Upper lobe of right lung (tissue), 1 donor: ENCODE results near the gene MEGF11. TPM values are rescaled to one million over a fixed set of nuclear protein-coding genes. Genes with fewer than 3 reads are reported as not detected.

ENCODE experiments used
- ATAC-seq: fragments of 200-7000 bp; cut with Tn5 transposase; one replicate; pipeline ENCODE4 v1.9.1; 2020; ENCODE audit warnings: mild to moderate bottlenecking, moderate library complexity
- DNase-seq: peaks from one replicate; pipeline ENCODE4 v3.0.0-alpha.2; 2020
- H3K27ac ChIP-seq: fragments of 200-600 bp; one replicate; pipeline ENCODE4 v1.8.0; 2022
- H3K27me3 ChIP-seq: fragments of 200-600 bp; one replicate; pipeline ENCODE4 v1.8.0; 2022; ENCODE audit warnings: mild to moderate bottlenecking
- H3K36me3 ChIP-seq: fragments of 200-600 bp; one replicate; pipeline ENCODE4 v1.8.0; 2022
- H3K4me1 ChIP-seq: fragments of 200-600 bp; one replicate; pipeline ENCODE4 v1.8.0; 2022
- H3K4me3 ChIP-seq: fragments of 200-600 bp; one replicate; pipeline ENCODE4 v1.8.0; 2022; ENCODE audit warnings: mild to moderate bottlenecking
- H3K9me3 ChIP-seq: fragments of 200-600 bp; one replicate; pipeline ENCODE4 v1.8.0; 2022
- intact Hi-C: fragments of 100-400 bp; cut with DNase I; formaldehyde crosslinking; loops from one replicate; pipeline ENCODE4 v1.11.0; 2022
- total RNA-seq: library from RNA; stranded (reverse); fragmentation: NEBNext Ultra II Directional; extraction: Animal tissue kit (Norgen Biotek cat#: 25700); gene quantifications from one replicate; pipeline ENCODE4 v1.2.1, GENCODE V29; 2021
- TF ChIP-seq, protein P1 (sequence below): fragments of 200-600 bp; IDR thresholded peaks from one replicate; pipeline ENCODE4 v1.8.0; 2022; ENCODE audit warnings: antibody characterized with exemption
- donor health status: DM: no; HTN: yes; CAD: no; lungs with severe emphysema.

The MEGF11 gene
- total RNA-seq, 1 donor from 2014 or later: 3.0 TPM

DNA sequence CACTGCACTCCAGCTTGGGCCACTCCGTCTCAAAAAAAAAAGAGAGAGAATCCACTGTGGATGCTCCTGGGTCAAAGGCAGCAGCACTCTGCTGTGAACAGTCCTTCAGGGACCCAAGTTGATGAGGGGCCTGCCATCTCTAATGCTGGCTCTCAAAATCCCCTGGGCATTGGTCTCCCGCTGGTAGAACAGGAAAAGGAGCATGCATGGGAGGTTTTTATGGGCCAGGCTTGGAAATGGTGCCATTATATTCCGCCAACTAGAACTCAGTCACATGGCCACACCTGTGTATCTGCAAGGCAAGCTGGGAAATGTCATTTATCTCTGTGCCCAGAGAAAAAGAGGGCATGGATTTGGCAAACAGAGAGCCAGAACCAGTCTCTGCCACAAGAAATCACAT lies 36.5 kb upstream of the MEGF11 start:
- intact Hi-C loops: no loop called here
- no peaks in the 10 kb centered on the region for H3K36me3 ChIP-seq
- DNase-seq (no peak), ATAC-seq (no peak)
- H3K4me3 ChIP-seq: no peak overlapping the region
- TF ChIP-seq, protein P1, sequence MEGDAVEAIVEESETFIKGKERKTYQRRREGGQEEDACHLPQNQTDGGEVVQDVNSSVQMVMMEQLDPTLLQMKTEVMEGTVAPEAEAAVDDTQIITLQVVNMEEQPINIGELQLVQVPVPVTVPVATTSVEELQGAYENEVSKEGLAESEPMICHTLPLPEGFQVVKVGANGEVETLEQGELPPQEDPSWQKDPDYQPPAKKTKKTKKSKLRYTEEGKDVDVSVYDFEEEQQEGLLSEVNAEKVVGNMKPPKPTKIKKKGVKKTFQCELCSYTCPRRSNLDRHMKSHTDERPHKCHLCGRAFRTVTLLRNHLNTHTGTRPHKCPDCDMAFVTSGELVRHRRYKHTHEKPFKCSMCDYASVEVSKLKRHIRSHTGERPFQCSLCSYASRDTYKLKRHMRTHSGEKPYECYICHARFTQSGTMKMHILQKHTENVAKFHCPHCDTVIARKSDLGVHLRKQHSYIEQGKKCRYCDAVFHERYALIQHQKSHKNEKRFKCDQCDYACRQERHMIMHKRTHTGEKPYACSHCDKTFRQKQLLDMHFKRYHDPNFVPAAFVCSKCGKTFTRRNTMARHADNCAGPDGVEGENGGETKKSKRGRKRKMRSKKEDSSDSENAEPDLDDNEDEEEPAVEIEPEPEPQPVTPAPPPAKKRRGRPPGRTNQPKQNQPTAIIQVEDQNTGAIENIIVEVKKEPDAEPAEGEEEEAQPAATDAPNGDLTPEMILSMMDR: no peak
- H3K4me1 ChIP-seq: peaks cover 17% of the 10 kb centered on the region
- no peaks in the 10 kb centered on the region for H3K27me3 ChIP-seq
- H3K9me3 ChIP-seq: no peaks in the 10 kb centered on the region
- no peak overlapping the region for H3K27ac ChIP-seq

DNA sequence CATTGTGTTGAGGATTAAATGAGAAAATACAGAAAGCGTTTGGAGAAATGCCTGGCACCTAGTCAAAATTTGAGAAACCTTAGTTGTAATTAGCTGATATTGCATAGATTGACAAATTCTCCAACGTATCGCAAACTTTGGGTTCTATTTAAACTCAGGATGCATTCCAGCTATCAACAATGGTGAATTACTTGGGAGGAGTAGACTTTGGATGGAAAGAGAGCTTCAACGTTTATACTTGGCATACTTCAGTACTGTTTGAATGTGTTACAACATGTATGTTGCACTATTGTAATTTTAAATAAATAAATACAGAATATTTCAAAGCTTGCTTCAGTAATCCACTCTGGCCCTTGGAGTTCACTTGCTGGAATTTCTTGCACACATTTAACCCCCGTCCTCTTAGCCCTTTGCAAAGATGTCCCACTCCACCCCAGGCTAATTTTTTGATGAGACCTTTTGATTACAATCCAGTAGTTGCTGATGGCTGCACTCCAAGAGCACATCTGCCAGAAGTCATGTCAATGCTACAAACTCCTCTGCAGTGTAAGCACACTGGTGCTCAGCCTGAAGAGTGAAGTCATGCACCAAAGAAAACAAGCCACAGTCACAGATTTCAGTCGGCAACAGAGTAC lies 35.1 kb upstream of the MEGF11 start:
- no peaks in the 10 kb centered on the region for H3K27me3 ChIP-seq
- intact Hi-C loops: no loop called here
- no peaks in the 10 kb centered on the region for H3K9me3 ChIP-seq
- H3K4me1 ChIP-seq: peaks cover 9% of the 10 kb centered on the region
- no peaks in the 10 kb centered on the region for H3K36me3 ChIP-seq
- H3K4me3 ChIP-seq: no peak overlapping the region
- H3K27ac ChIP-seq: no peak overlapping the region
- ATAC-seq: no peak
- DNase-seq: no peak
- TF ChIP-seq, protein P1: no peak

DNA sequence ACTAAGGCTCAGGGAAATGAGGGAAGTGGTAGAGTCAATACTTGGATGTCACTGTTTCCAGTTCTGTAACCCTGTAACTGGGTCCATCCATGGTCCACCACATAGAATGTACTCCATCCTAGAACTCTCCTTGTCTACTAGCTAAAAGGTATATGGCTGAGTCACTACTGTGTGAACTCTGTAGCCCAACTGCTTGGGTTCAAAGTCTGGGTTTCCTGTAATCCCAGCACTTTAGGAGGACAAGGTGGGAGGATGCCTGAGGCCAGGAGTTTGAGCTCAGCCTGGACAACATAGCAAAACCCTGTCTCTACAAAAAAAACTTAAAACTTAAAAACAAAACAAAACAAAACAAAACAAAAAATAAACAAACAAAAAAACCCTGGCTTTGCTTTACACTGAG lies 34.5 kb upstream of the MEGF11 start:
- H3K4me3 ChIP-seq: no peak overlapping the region
- no peaks in the 10 kb centered on the region for H3K36me3 ChIP-seq
- peaks cover 9% of the 10 kb centered on the region for H3K4me1 ChIP-seq
- H3K27ac ChIP-seq: no peak overlapping the region
- DNase-seq: no peak
- TF ChIP-seq, protein P1: no peak
- intact Hi-C loops: no loop called here
- no peaks in the 10 kb centered on the region for H3K27me3 ChIP-seq
- ATAC-seq: no peak
- H3K9me3 ChIP-seq: no peaks in the 10 kb centered on the region

DNA sequence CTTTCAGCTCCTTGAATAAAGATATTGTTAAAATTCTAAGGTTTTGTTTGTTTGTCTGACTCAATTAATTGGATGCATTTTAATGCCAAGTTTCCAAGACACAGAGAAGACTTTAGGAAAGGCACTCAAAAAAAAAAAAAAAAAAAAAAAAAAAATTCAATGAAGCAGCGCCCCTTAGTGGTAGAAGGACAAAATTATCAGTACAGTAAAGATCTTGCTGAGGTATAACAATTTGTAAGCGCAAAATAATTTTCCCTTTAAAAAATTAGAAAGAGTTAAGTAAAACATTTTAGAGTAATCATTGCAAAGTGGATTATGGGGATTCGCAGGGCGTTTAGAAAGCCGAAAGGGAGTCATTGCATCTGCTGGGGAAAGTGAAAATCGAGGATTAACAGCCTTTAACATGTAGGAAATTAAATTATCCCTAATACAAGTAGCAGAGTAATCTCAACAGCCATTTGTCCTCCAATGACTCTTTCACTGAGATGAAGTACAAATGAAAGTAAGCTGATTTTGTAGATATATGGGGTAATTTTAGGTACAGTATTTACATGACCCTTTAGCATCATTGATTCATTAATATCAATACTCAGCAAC lies 34.0 kb upstream of the MEGF11 start:
- H3K36me3 ChIP-seq: no peaks in the 10 kb centered on the region
- peaks cover 4% of the 10 kb centered on the region for H3K4me1 ChIP-seq
- H3K4me3 ChIP-seq: no peak overlapping the region
- intact Hi-C loops: no loop called here
- H3K27ac ChIP-seq: no peak overlapping the region
- no peaks in the 10 kb centered on the region for H3K27me3 ChIP-seq
- DNase-seq (no peak), ATAC-seq (no peak)
- TF ChIP-seq, protein P1: peak; percentile 65
- no peaks in the 10 kb centered on the region for H3K9me3 ChIP-seq

DNA sequence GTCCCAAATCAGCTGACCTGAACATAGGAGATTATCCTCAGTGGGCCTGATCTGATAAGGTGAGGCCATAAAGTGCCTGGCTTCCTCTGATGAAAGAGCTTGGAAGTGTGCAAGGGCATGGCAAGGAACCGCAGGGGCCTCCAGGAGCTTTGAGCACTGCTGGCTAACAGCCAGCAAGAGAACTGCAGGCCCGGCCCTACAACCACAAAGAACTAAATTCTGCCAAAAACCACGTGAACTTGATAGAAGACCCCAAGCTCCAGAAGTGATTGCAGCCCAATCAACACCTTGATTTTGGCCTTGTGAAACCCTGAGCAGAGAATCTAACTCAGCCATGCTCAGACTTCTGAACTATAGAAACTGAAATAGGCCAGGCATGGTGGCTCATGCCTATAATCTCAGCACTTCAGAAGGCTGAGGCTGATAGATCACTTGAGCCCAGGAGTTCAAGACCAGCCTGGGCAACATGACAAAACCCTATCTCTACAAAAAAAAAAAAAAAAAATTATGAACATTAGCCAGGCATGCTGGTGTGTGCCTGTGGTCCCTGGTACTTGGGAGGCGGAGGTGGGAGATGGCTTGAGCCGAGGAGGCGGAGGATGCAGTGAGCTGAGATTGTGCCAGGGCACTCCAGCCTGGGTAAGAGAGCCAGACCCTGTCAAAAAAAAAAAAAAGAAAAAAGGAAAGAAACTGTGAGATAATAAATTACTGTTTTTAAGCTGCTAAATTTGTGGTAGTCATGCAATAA lies 32.2 kb upstream of the MEGF11 start:
- intact Hi-C loops: no loop called here
- ATAC-seq (peak; percentile 46), DNase-seq (no peak)
- Histone ChIP-seq H3K27ac (no peak overlapping the region), H3K9me3 (no peaks in the 10 kb centered on the region), H3K36me3 (no peaks in the 10 kb centered on the region), H3K4me1 (no peaks in the 10 kb centered on the region), H3K4me3 (no peak overlapping the region), H3K27me3 (no peaks in the 10 kb centered on the region)
- TF ChIP-seq, protein P1: no peak
